HG03342 (cell line): ENCODE results near the gene TAS2R14.

ENCODE experiments used
- ATAC-seq: cut with Tn5 transposase; IDR thresholded peaks from one replicate; pipeline ENCODE4 v1.9.1; 2021; ENCODE audit warnings: mild to moderate bottlenecking, moderate library complexity; ENCODE audit not compliant: unreplicated experiment

TAS2R14 gene

GRCh38 chr12:10939163-10939562 lies at the start of gene TAS2R14:
Gene TAS2R14, minus strand, starts transcription at chr12:10939263. Its CDS starts 56 bp downstream, at chr12:10939207.
- ATAC-seq, result no peak

- ATAC-seq, result no peak
Measured at GRCh38 chr12:10986812-10987211, 47.7 kb upstream of the TAS2R14 start, which contains the start of gene TAS2R50. Gene TAS2R50, minus strand, starts transcription at chr12:10986912. Its CDS starts 52 bp downstream, at chr12:10986860.

GRCh38 chr12:10982244-10982643 lies 43.2 kb upstream of the TAS2R14 start:
- no peak for ATAC-seq

- no peak for ATAC-seq
Measured at GRCh38 chr12:10974965-10975364, 35.9 kb upstream of the TAS2R14 start.

- ATAC-seq, result no peak
Measured at GRCh38 chr12:10968765-10969456, 29.8 kb upstream of the TAS2R14 start.

- no peak for ATAC-seq
Measured at GRCh38 chr12:10967409-10967808, 28.3 kb upstream of the TAS2R14 start.

GRCh38 chr12:10966314-10966713 lies 27.3 kb upstream of the TAS2R14 start:
- ATAC-seq, result no peak

- no peak for ATAC-seq
Measured at GRCh38 chr12:10965476-10965875, 26.4 kb upstream of the TAS2R14 start.

GRCh38 chr12:10960211-10960610 lies 21.1 kb upstream of the TAS2R14 start:
- no peak for ATAC-seq

- ATAC-seq, result no peak
Measured at GRCh38 chr12:10959804-10960203, 20.7 kb upstream of the TAS2R14 start.

GRCh38 chr12:10957741-10958140 lies 18.7 kb upstream of the TAS2R14 start:
- ATAC-seq, result no peak

GRCh38 chr12:10956085-10956484 lies 17.0 kb upstream of the TAS2R14 start:
- no peak for ATAC-seq

- no peak for ATAC-seq
Measured at GRCh38 chr12:10952645-10953044, 13.6 kb upstream of the TAS2R14 start.

- ATAC-seq, result no peak
Measured at GRCh38 chr12:10943167-10943566, 4.1 kb upstream of the TAS2R14 start.

GRCh38 chr12:10941916-10942607 lies 3.0 kb upstream of the TAS2R14 start:
- ATAC-seq, result no peak

GRCh38 chr12:10941369-10941768 lies 2.3 kb upstream of the TAS2R14 start:
- ATAC-seq, result no peak

GRCh38 chr12:10940389-10940788 lies 1.3 kb upstream of the TAS2R14 start:
- ATAC-seq, result no peak

- no peak for ATAC-seq
Measured at GRCh38 chr12:10936506-10936905, 2.6 kb downstream of the TAS2R14 start.

GRCh38 chr12:10928746-10929286 lies 10.2 kb downstream of the TAS2R14 start, which contains the start of gene PRH2:
Gene PRH2, plus strand, starts transcription at chr12:10929236. Its CDS starts 38 bp downstream, at chr12:10929274.
- no peak for ATAC-seq

GRCh38 chr12:10926269-10926668 lies 12.8 kb downstream of the TAS2R14 start:
- no peak for ATAC-seq

GRCh38 chr12:10919809-10920208 lies 19.3 kb downstream of the TAS2R14 start:
- no peak for ATAC-seq

- no peak for ATAC-seq
Measured at GRCh38 chr12:10910380-10910779, 28.7 kb downstream of the TAS2R14 start.
